Activated B cell treated with CpG ODN at 0.5 μM for 24 hours (primary cell): ENCODE measurements around the gene NEURL1B. TPM values are rescaled to one million over a fixed set of nuclear protein-coding genes. Genes with fewer than 3 reads are reported as not detected.

Experiments used
- ATAC-seq: fragments of 200-7000 bp; cut with Tn5 transposase; one replicate; pipeline ENCODE4 v1.10.0; 2021; ENCODE audit warnings: low read depth, mild to moderate bottlenecking, moderate library complexity
- CTCF ChIA-PET: fragments of 350-600 bp; sonication (Branson Sonifier 250); formaldehyde crosslinking; loops from one replicate; lab custom pipeline; 2021; ENCODE audit warnings: antibody characterized with exemption; lab: Charles Lee
- POLR2A ChIA-PET: fragments of 350-600 bp; sonication (Branson Sonifier 250); formaldehyde crosslinking; loops from one replicate; lab custom pipeline; 2021; ENCODE audit warnings: antibody characterized with exemption; lab: Charles Lee
- DNase-seq: peaks from one replicate; pipeline ENCODE4 v3.0.0; 2022
- H3K27ac Mint-ChIP-seq: one replicate; pipeline ENCODE4 v1.8.0; 2020; ENCODE audit warnings: mixed read lengths
- H3K27me3 Mint-ChIP-seq: one replicate; pipeline ENCODE4 v1.8.0; 2021; ENCODE audit warnings: mixed read lengths
- H3K36me3 Mint-ChIP-seq: one replicate; pipeline ENCODE4 v1.8.0; 2021; ENCODE audit warnings: low read depth, mixed read lengths
- H3K4me1 Mint-ChIP-seq: one replicate; pipeline ENCODE4 v1.8.0; 2021; ENCODE audit warnings: mixed read lengths
- H3K4me3 Mint-ChIP-seq: one replicate; pipeline ENCODE4 v1.8.0; 2020; ENCODE audit warnings: mild to moderate bottlenecking, mixed read lengths
- H3K9me3 Mint-ChIP-seq: one replicate; pipeline ENCODE4 v1.8.0; 2020; ENCODE audit warnings: mixed read lengths
- intact Hi-C: fragments of 100-400 bp; cut with micrococcal nuclease; formaldehyde crosslinking; loops from one replicate; pipeline ENCODE4 v1.15.1; 2024
- total RNA-seq: library from RNA; stranded (reverse); gene quantifications from 2 replicates; pipeline ENCODE4 v1.2.3, GENCODE V29; 2022
- TF ChIP-seq, protein P1 (sequence below): fragments of 200-600 bp; IDR thresholded peaks from one replicate; pipeline ENCODE4 v1.8.0; 2022; ENCODE audit warnings: antibody characterized with exemption, mild to moderate bottlenecking

NEURL1B gene
- total RNA-seq, 1 donor from 2014 or later: 0.09 TPM

DNA sequence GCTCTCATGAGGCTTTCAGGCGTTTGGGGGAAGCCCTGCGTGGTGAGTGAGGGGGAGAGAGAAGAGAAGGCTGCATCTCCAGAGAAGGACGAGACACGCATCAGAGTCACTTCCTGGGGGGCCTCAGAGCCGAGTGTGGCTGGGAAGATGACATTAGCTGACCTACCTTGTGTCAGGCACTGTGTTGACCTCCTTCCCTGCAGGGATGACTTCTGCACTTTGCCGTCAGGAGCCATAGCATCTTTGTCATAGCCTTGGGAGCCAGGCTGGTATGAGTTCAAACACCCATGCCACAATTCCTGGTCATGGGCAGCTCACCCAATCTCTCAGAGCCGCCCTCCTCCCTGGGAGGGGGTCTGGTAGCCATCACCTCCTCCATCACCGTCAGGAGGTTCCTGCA is 17.3 kb downstream of the NEURL1B start:
- Mint-ChIP-seq H3K27ac (no peak overlapping the region), H3K36me3 (no peaks in the 10 kb centered on the region), H3K4me1 (no peaks in the 10 kb centered on the region), H3K27me3 (peaks cover 14% of the 10 kb centered on the region), H3K9me3 (peaks cover 12% of the 10 kb centered on the region), H3K4me3 (no peak overlapping the region)
- TF ChIP-seq, protein P1, sequence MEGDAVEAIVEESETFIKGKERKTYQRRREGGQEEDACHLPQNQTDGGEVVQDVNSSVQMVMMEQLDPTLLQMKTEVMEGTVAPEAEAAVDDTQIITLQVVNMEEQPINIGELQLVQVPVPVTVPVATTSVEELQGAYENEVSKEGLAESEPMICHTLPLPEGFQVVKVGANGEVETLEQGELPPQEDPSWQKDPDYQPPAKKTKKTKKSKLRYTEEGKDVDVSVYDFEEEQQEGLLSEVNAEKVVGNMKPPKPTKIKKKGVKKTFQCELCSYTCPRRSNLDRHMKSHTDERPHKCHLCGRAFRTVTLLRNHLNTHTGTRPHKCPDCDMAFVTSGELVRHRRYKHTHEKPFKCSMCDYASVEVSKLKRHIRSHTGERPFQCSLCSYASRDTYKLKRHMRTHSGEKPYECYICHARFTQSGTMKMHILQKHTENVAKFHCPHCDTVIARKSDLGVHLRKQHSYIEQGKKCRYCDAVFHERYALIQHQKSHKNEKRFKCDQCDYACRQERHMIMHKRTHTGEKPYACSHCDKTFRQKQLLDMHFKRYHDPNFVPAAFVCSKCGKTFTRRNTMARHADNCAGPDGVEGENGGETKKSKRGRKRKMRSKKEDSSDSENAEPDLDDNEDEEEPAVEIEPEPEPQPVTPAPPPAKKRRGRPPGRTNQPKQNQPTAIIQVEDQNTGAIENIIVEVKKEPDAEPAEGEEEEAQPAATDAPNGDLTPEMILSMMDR: no peak
- intact Hi-C loops: no loop called here
- ATAC-seq: no peak
- DNase-seq: no peak
- CTCF ChIA-PET: no interaction called here
- POLR2A ChIA-PET: no interaction called here

DNA sequence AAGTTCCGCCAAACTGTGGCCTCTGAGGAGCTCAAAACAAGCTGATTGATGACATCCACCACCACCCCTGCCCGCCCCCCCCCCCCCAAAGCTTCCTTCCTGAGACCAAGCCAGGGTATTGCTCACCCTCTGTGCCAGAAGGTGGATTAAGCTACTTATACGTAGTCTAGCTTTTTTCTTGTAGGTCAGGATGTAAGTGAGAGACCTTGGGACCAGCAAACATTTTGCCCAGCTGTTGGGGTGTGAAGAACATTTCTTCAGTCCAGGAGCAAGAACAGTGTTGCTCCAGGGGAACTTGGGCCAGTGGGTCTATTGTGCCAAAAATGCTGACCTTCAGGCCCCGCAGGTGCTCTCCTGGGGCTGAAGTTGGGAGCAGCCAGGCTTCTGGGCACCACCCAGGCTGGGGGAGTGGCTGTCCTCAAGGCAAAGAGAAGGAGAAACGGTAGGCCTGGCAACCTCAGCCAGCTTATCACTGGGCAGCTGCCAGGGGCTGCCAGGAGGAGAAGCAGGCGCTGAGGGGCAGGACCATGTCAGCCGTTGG is 18.0 kb downstream of the NEURL1B start:
- intact Hi-C loops: no loop called here
- Mint-ChIP-seq H3K27me3 (peaks cover 17% of the 10 kb centered on the region), H3K9me3 (peaks cover 12% of the 10 kb centered on the region), H3K4me3 (no peak overlapping the region), H3K27ac (no peak overlapping the region), H3K4me1 (no peaks in the 10 kb centered on the region), H3K36me3 (no peaks in the 10 kb centered on the region)
- CTCF ChIA-PET: no interaction called here
- DNase-seq: no peak
- TF ChIP-seq, protein P1: no peak
- POLR2A ChIA-PET: no interaction called here
- ATAC-seq: no peak

GRCh38 chr5:172659570-172659908 is 18.5 kb downstream of the NEURL1B start:
- intact Hi-C loops: no loop called here
- ChIA-PET CTCF (no interaction called here), POLR2A (no interaction called here)
- no peak overlapping the region for H3K4me3 Mint-ChIP-seq
- TF ChIP-seq, protein P1: no peak
- no peaks in the 10 kb centered on the region for H3K4me1 Mint-ChIP-seq
- H3K36me3 Mint-ChIP-seq: no peaks in the 10 kb centered on the region
- no peak for ATAC-seq
- H3K27ac Mint-ChIP-seq: no peak overlapping the region
- H3K9me3 Mint-ChIP-seq: peaks cover 12% of the 10 kb centered on the region
- no peak for DNase-seq
- H3K27me3 Mint-ChIP-seq: peaks cover 19% of the 10 kb centered on the region

DNA sequence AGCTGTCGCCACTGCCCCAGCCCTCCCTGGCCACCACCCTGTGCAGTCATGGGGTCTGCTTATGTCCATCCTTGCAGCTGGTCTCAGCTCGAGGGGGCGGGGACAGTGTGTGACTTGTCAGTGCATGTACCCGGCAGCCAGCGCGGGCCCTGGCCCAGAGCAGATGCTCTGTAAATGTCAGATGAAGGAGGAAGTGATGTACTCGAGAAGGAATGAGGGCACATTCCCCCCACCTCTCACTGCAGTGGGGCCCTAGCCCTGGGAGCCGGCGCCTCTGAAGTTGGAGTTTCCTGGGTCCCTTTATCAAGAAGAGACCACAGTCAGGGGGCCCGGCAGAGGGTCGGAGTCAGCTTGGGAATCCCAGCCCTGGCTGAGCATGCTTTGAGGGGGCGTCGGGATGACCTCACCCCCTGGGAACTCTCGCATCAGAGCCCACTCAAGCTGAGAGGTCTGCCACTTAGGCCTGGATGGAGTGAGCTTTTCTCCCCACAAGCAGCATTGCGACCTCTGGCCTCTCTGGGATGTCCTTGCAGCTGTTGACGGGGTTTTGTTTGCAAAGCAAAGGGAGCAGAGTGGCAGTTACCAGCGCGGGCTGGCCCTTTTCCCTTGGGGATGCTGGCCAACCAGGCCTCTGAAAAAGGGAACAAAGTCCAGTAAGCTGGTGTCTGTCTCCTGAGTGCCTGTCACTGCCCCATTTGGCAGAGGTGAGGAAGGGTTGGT is 19.0 kb downstream of the NEURL1B start:
- no peak overlapping the region for H3K4me3 Mint-ChIP-seq
- H3K27me3 Mint-ChIP-seq: peaks cover 21% of the 10 kb centered on the region
- H3K27ac Mint-ChIP-seq: no peak overlapping the region
- H3K36me3 Mint-ChIP-seq: no peaks in the 10 kb centered on the region
- CTCF ChIA-PET: no interaction called here
- intact Hi-C loops: no loop called here
- POLR2A ChIA-PET: no interaction called here
- DNase-seq (no peak), ATAC-seq (peak; percentile 45)
- H3K4me1 Mint-ChIP-seq: no peaks in the 10 kb centered on the region
- H3K9me3 Mint-ChIP-seq: peaks cover 10% of the 10 kb centered on the region
- TF ChIP-seq, protein P1: no peak

DNA sequence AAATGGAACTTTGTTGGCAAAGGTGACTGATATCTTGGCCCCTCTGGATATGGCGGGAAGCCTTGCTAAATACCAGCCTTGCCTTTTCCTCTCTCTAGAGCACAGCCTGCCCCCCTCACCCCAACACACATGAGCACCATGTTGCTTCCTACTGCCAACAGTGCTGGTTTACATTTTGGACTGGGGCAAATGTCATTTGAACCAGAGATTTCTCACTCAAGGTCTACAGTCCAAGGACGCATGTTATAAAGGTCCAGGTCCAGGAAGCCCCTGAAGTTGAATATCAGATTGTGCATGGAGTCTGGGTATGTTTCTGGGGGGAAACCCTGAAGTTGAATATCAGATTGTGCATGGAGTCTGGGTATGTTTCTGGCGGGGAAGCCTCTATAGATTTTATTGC is 19.9 kb downstream of the NEURL1B start:
- Mint-ChIP-seq H3K27me3 (peaks cover 18% of the 10 kb centered on the region), H3K27ac (no peak overlapping the region), H3K36me3 (no peaks in the 10 kb centered on the region), H3K9me3 (peaks cover 2% of the 10 kb centered on the region), H3K4me3 (no peak overlapping the region), H3K4me1 (no peaks in the 10 kb centered on the region)
- no peak for ATAC-seq
- ChIA-PET CTCF (no interaction called here), POLR2A (no interaction called here)
- no peak for DNase-seq
- TF ChIP-seq, protein P1: no peak
- intact Hi-C loops: no loop called here
